ENCODE data around the gene TMEM165.
A peak's percentile ranks its signal among the peaks of the same experiment; 100 is the strongest.

TMEM165 gene

GRCh38 chr4:55367084-55367722, 28.6 kb upstream of the TMEM165 start:
- DNase-seq: peak in 1 of 14 donors; percentile 51

GRCh38 chr4:55369968-55370367, 25.8 kb upstream of the TMEM165 start:
- no peak for DNase-seq

GRCh38 chr4:55372259-55372658, 23.5 kb upstream of the TMEM165 start:
- peak in 1 of 14 donors; percentile 11 for DNase-seq

- DNase-seq: peak in 3 of 14 donors; percentile 17 to 25 (median 18)
Measured at GRCh38 chr4:55373461-55373860, 22.3 kb upstream of the TMEM165 start.

GRCh38 chr4:55376698-55377097, 19.1 kb upstream of the TMEM165 start:
- DNase-seq: no peak

- DNase-seq: no peak
Measured at GRCh38 chr4:55378617-55379467, 16.9 kb upstream of the TMEM165 start.

GRCh38 chr4:55380576-55380975, 15.2 kb upstream of the TMEM165 start:
- no peak for DNase-seq

GRCh38 chr4:55381502-55381901, 14.3 kb upstream of the TMEM165 start:
- DNase-seq: peak in 2 of 14 donors; percentile 11 to 13

GRCh38 chr4:55382488-55383003, 13.2 kb upstream of the TMEM165 start:
- DNase-seq: no peak

- DNase-seq: no peak
Measured at GRCh38 chr4:55385201-55385649, 10.5 kb upstream of the TMEM165 start.

GRCh38 chr4:55386073-55386472, 9.7 kb upstream of the TMEM165 start:
- no peak for DNase-seq

GRCh38 chr4:55386840-55387239, 8.9 kb upstream of the TMEM165 start:
- DNase-seq: no peak

GRCh38 chr4:55393461-55394320, 2.1 kb upstream of the TMEM165 start:
- peak in 7 of 14 donors; percentile 12 to 63 (median 32) for DNase-seq

- DNase-seq: no peak
Measured at GRCh38 chr4:55395218-55395528, 584 bp upstream of the TMEM165 start.

GRCh38 chr4:55396308-55397125, 760 bp downstream of the TMEM165 start:
- peak in 9 of 14 donors; percentile 25 to 69 (median 47) for DNase-seq

GRCh38 chr4:55397126-55397436, 1.3 kb downstream of the TMEM165 start:
- DNase-seq: peak in 5 of 14 donors; percentile 18 to 32 (median 22)

- DNase-seq: peak in 1 of 14 donors; percentile 7
Measured at GRCh38 chr4:55397520-55398321, 2.0 kb downstream of the TMEM165 start.

- peak in 1 of 14 donors; percentile 8 for DNase-seq
Measured at GRCh38 chr4:55398461-55398860, 2.7 kb downstream of the TMEM165 start.

- DNase-seq: peak in 4 of 14 donors; percentile 8 to 24 (median 14)
Measured at GRCh38 chr4:55398966-55399365, 3.2 kb downstream of the TMEM165 start.

- DNase-seq: peak in 1 of 14 donors; percentile 3
Measured at GRCh38 chr4:55399581-55399980, 3.8 kb downstream of the TMEM165 start.

GRCh38 chr4:55405073-55405472, 9.3 kb downstream of the TMEM165 start:
- no peak for DNase-seq

All from C1 segment of cervical spinal cord (tissue), 14 donors.